Progenitor cell of endocrine pancreas (in vitro differentiated cells): ENCODE measurements around the gene PTGER3. TPM values are rescaled to one million over a fixed set of nuclear protein-coding genes. Genes with fewer than 3 reads are reported as not detected.

ENCODE experiments used
- DNase-seq: peaks from one replicate; pipeline ENCODE4 v3.0.0; 2021; ENCODE audit warnings: low spot score; ENCODE audit not compliant: unreplicated experiment
- H3K27ac Mint-ChIP-seq: 2 replicates; pipeline ENCODE4 v1.8.0; 2021; ENCODE audit warnings: mild to moderate bottlenecking, moderate library complexity, mixed read lengths
- H3K27me3 Mint-ChIP-seq: 2 replicates; pipeline ENCODE4 v1.8.0; 2021; ENCODE audit warnings: mixed read lengths
- H3K36me3 Mint-ChIP-seq: 2 replicates; pipeline ENCODE4 v1.8.0; 2022; ENCODE audit warnings: mixed read lengths; ENCODE audit not compliant: insufficient read depth
- H3K4me1 Mint-ChIP-seq: 2 replicates; pipeline ENCODE4 v1.8.0; 2021; ENCODE audit warnings: low read depth, mixed read lengths
- H3K4me3 Mint-ChIP-seq: 2 replicates; pipeline ENCODE4 v1.8.0; 2021; ENCODE audit warnings: low read depth, mild to moderate bottlenecking, moderate library complexity, mixed read lengths
- H3K9me3 Mint-ChIP-seq: 2 replicates; pipeline ENCODE4 v1.8.0; 2021; ENCODE audit warnings: low read depth, mixed read lengths
- CTCF ChIP-seq: fragments of 200-600 bp; sonication (generic); IDR thresholded peaks from one replicate; pipeline ENCODE4 v1.5.0; 2021; ENCODE audit warnings: antibody characterized with exemption, mild to moderate bottlenecking; ENCODE audit not compliant: unreplicated experiment
- total RNA-seq: library from RNA; stranded (reverse); gene quantifications from 2 replicates; pipeline ENCODE4 v1.2.1, GENCODE V29; 2021

The PTGER3 gene
- total RNA-seq, 1 donor from 2014 or later, result 3.1 TPM

GRCh38 chr1:71087713-71088112 lies 40.1 kb upstream of the PTGER3 start:
- peaks cover 2% of the 10 kb centered on the region for H3K4me1 Mint-ChIP-seq
- no peak overlapping the region for H3K27ac Mint-ChIP-seq

GRCh38 chr1:71087060-71087459 lies 39.4 kb upstream of the PTGER3 start:
- Mint-ChIP-seq H3K27ac (no peak overlapping the region), H3K4me1 (peaks cover 2% of the 10 kb centered on the region), H3K9me3 (peaks cover under 1% of the 10 kb centered on the region), H3K36me3 (no peaks in the 10 kb centered on the region), H3K4me3 (no peak overlapping the region), H3K27me3 (peaks cover 29% of the 10 kb centered on the region)
- DNase-seq, result no peak
- TF ChIP-seq CTCF, result no peak

More at GRCh38 chr1:71087713-71088112, 40.1 kb upstream of the PTGER3 start:
- Mint-ChIP-seq H3K36me3 (no peaks in the 10 kb centered on the region), H3K4me3 (no peak overlapping the region), H3K9me3 (no peaks in the 10 kb centered on the region), H3K27me3 (peaks cover 28% of the 10 kb centered on the region)
- TF ChIP-seq CTCF, result no peak
- no peak for DNase-seq

GRCh38 chr1:71086331-71086730 lies 38.7 kb upstream of the PTGER3 start:
- peaks cover 29% of the 10 kb centered on the region for H3K27me3 Mint-ChIP-seq
- H3K9me3 Mint-ChIP-seq, result peaks cover 6% of the 10 kb centered on the region
- no peak for TF ChIP-seq CTCF
- peaks cover 2% of the 10 kb centered on the region for H3K36me3 Mint-ChIP-seq
- H3K27ac Mint-ChIP-seq, result no peak overlapping the region
- no peak overlapping the region for H3K4me3 Mint-ChIP-seq
- DNase-seq, result no peak
- peaks cover 5% of the 10 kb centered on the region for H3K4me1 Mint-ChIP-seq

DNA sequence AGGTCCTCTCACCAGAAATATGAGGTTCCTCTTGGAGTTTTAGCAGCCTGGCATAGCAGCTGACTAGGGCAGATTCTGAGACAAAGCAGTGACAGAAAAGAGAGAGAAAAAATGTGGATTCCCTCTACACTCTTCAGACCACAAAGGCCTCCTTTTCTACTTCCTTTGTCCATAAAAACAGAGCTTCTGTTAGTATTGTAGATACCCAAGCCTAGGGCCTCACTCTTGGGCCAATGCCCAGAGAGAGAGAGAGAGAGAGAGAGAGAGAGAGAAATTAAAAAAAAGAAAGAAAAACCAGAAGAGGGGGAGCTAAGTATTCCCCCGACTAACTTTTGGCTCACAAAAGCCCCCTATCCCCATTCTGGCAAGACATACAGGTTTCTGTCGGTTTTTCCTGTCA lies 35.7 kb upstream of the PTGER3 start:
- TF ChIP-seq CTCF, result no peak
- H3K27ac Mint-ChIP-seq, result no peak overlapping the region
- peaks cover 5% of the 10 kb centered on the region for H3K36me3 Mint-ChIP-seq
- no peak for DNase-seq
- no peak overlapping the region for H3K4me3 Mint-ChIP-seq
- peaks cover 10% of the 10 kb centered on the region for H3K4me1 Mint-ChIP-seq
- H3K9me3 Mint-ChIP-seq, result peaks cover 6% of the 10 kb centered on the region
- H3K27me3 Mint-ChIP-seq, result peaks cover 29% of the 10 kb centered on the region

DNA sequence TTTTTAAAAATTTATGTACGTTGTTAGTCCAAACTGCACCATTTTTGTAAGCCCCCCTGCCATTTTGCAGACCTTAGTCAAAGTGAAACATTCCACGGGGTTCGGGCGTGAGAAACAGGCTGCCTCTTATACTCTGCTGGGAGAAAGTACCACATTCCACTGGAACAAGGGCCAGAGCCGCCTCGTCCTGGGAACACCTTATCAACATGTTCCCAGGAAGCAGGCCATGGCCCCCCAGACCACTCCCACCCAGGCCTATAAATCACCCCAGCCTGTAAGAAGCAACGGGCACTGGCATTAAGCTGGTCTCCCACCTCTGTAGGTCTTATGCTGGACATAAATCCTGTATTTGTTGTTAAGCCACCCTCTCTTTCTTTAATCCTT lies 34.1 kb upstream of the PTGER3 start:
- DNase-seq, result no peak
- Mint-ChIP-seq H3K36me3 (peaks cover 5% of the 10 kb centered on the region), H3K27me3 (peaks cover 29% of the 10 kb centered on the region), H3K27ac (peak overlapping the region; percentile 86), H3K4me1 (peaks cover 10% of the 10 kb centered on the region), H3K9me3 (peaks cover 6% of the 10 kb centered on the region), H3K4me3 (peak overlapping the region; percentile 95)
- no peak for TF ChIP-seq CTCF
